Upper lobe of left lung (tissue), 4 donors: ENCODE results near the gene MOCOS.

Source experiments
- CTCF ChIP-seq, 6 experiments: fragments of 450-650 bp in 4 of 6; fragments of 200-600 bp in 2 of 6; sonication (generic) in 2 of 6; IDR thresholded peaks; one replicate each; pipeline ENCODE4 v1.5.1; 2016 to 2019; ENCODE audit warnings: antibody characterized with exemption in 6 of 6
- EP300 ChIP-seq, 4 donors: sonication (generic); formaldehyde crosslinking; IDR thresholded peaks; one replicate each; pipeline ENCODE4 v1.5.1; 2017; ENCODE audit warnings: antibody characterized with exemption in 4 of 4, control low read depth in 2 of 4
- POLR2AphosphoS5 ChIP-seq, 2 donors: sonication (generic); formaldehyde crosslinking; IDR thresholded peaks; one replicate each; pipeline ENCODE4 v1.5.1; 2017; ENCODE audit warnings: antibody characterized with exemption in 2 of 2

GRCh38 chr18:36300211-36300610 lies 112.9 kb downstream of the MOCOS start:
- TF ChIP-seq EP300 (IDR thresholded peaks at IDR 0.05), result no peak
- no peak for TF ChIP-seq CTCF (IDR thresholded peaks at IDR 0.05)
- TF ChIP-seq POLR2AphosphoS5 (IDR thresholded peaks at IDR 0.05), result no peak
